Measurements from ENCODE around the gene ZNF232. TPM values are rescaled to one million over a fixed set of nuclear protein-coding genes. Genes with fewer than 3 reads are reported as not detected.

The ZNF232 gene
- total and polyA plus RNA-seq, 2 of the 13 experiments (the other 11 are each of a cell fraction or from before 2014, with no cell fraction given), result 7.8 to 28.7 TPM

DNA sequence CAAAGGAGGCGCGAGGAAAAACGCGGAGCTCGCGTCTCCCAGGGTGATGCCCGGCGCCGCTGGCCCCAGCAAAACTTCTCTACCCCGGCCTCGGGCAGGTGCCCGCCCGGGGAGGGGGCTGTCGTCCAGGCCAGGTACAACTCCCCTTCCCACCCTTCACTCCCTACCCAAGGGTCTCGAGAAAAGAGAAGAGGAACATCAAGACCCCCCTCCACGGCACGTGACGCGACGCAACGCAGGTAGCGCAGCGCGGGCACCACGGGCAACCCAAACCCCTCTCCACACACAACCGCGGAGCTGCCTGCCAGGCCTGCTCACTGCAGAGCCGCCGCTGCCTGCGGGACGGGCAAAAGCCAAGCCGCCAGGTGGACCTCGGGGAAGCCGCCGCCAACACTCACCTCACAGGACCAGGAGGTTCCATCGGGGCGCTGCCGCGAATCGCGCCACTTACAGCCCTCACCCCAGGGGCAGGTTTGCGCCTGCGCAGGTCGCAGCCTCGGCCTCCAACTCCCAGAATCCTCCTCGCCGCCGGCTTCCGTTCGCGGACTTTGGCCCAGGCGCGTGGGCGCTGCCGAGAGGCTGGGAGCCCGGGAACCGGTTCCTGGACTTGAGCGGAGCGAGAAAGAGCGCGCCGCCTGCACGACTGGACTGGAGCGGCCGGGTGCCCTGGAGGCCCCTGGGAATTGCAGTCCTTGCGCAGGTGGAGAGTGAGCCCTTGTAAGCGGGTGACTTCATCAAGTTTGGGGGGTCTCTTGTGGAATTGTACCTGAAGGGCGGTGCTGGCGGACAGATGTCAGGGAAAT lies at the start of gene ZNF232 (continued):
- TF ChIP-seq, protein P1, sequence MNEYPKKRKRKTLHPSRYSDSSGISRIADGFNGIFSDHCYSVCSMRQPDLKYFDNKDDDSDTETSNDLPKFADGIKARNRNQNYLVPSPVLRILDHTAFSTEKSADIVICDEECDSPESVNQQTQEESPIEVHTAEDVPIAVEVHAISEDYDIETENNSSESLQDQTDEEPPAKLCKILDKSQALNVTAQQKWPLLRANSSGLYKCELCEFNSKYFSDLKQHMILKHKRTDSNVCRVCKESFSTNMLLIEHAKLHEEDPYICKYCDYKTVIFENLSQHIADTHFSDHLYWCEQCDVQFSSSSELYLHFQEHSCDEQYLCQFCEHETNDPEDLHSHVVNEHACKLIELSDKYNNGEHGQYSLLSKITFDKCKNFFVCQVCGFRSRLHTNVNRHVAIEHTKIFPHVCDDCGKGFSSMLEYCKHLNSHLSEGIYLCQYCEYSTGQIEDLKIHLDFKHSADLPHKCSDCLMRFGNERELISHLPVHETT (CRISPR knock-in tag; conservative IDR thresholded peaks at IDR 0.05), result peak; percentile 86
- TF ChIP-seq, protein P2, sequence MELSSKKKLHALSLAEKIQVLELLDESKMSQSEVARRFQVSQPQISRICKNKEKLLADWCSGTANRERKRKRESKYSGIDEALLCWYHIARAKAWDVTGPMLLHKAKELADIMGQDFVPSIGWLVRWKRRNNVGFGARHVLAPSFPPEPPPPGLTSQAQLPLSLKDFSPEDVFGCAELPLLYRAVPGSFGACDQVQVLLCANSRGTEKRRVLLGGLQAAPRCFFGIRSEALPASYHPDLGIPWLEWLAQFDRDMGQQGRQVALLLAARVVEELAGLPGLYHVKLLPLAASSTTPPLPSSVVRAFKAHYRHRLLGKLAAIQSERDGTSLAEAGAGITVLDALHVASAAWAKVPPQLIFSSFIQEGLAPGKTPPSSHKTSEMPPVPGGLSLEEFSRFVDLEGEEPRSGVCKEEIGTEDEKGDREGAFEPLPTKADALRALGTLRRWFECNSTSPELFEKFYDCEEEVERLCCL (CRISPR knock-in tag; IDR thresholded peaks at IDR 0.05; ENCODE audit: borderline replicate concordance), result no peak
- TF ChIP-seq, protein P3, sequence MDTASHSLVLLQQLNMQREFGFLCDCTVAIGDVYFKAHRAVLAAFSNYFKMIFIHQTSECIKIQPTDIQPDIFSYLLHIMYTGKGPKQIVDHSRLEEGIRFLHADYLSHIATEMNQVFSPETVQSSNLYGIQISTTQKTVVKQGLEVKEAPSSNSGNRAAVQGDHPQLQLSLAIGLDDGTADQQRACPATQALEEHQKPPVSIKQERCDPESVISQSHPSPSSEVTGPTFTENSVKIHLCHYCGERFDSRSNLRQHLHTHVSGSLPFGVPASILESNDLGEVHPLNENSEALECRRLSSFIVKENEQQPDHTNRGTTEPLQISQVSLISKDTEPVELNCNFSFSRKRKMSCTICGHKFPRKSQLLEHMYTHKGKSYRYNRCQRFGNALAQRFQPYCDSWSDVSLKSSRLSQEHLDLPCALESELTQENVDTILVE (CRISPR knock-in tag; IDR thresholded peaks at IDR 0.05), result peak; percentile 76; the same call in 1 of the 2 replicates
- TF ChIP-seq, protein P4, sequence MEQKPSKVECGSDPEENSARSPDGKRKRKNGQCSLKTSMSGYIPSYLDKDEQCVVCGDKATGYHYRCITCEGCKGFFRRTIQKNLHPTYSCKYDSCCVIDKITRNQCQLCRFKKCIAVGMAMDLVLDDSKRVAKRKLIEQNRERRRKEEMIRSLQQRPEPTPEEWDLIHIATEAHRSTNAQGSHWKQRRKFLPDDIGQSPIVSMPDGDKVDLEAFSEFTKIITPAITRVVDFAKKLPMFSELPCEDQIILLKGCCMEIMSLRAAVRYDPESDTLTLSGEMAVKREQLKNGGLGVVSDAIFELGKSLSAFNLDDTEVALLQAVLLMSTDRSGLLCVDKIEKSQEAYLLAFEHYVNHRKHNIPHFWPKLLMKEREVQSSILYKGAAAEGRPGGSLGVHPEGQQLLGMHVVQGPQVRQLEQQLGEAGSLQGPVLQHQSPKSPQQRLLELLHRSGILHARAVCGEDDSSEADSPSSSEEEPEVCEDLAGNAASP (CRISPR knock-in tag; IDR thresholded peaks at IDR 0.05; ENCODE audit: borderline replicate concordance), result no peak
- TF ChIP-seq ZNF30 (CRISPR knock-in tag; IDR thresholded peaks at IDR 0.05), result no peak
- no peak; the same call in 1 of the 2 replicates for TF ChIP-seq ZFP1 (CRISPR knock-in tag; IDR thresholded peaks at IDR 0.05)
- TF ChIP-seq, protein P5, sequence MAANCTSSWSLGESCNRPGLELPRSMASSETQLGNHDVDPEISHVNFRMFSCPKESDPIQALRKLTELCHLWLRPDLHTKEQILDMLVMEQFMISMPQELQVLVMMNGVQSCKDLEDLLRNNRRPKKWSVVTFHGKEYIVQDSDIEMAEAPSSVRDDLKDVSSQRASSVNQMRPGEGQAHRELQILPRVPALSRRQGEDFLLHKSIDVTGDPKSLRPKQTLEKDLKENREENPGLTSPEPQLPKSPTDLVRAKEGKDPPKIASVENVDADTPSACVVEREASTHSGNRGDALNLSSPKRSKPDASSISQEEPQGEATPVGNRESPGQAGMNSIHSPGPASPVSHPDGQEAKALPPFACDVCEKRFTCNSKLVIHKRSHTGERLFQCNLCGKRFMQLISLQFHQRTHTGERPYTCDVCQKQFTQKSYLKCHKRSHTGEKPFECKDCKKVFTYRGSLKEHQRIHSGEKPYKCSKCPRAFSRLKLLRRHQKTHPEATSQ (CRISPR knock-in tag; IDR thresholded peaks at IDR 0.05; ENCODE audit: borderline replicate concordance), result no peak; the same call in 1 of the 2 replicates
- no peak for TF ChIP-seq ZNF10 (CRISPR knock-in tag; IDR thresholded peaks at IDR 0.05; ENCODE audit: borderline replicate concordance, low read depth)
- TF ChIP-seq SAFB2 (CRISPR knock-in tag; IDR thresholded peaks at IDR 0.05; ENCODE audit: borderline replicate concordance, low read depth), result peak; percentile 75; the same call in 1 of the 2 replicates
- TF ChIP-seq CAMTA2 (CRISPR knock-in tag; IDR thresholded peaks at IDR 0.05; ENCODE audit: borderline replicate concordance), result no peak
- 0 out of 2 replicates have a peak, but pooled peaks have one; percentile 37 for TF ChIP-seq FIP1L1 (IDR thresholded peaks at IDR 0.05; ENCODE audit: borderline replicate concordance, insufficient read depth, low read depth, low read length)
- TF ChIP-seq ZNF205 (CRISPR knock-in tag; IDR thresholded peaks at IDR 0.05), result no peak; the same call in 1 of the 2 replicates
- peak; percentile 49 for TF ChIP-seq NCOA2 (CRISPR knock-in tag; IDR thresholded peaks at IDR 0.05)
- peak; percentile 91 for TF ChIP-seq MYPOP (CRISPR knock-in tag; IDR thresholded peaks at IDR 0.05)
- TF ChIP-seq ZBTB20 (CRISPR knock-in tag; IDR thresholded peaks at IDR 0.05; ENCODE audit: borderline replicate concordance, low read depth), result peak; percentile 79; the same call in 1 of the 2 replicates
- TF ChIP-seq, protein P6, sequence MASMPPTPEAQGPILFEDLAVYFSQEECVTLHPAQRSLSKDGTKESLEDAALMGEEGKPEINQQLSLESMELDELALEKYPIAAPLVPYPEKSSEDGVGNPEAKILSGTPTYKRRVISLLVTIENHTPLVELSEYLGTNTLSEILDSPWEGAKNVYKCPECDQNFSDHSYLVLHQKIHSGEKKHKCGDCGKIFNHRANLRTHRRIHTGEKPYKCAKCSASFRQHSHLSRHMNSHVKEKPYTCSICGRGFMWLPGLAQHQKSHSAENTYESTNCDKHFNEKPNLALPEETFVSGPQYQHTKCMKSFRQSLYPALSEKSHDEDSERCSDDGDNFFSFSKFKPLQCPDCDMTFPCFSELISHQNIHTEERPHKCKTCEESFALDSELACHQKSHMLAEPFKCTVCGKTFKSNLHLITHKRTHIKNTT (CRISPR knock-in tag; IDR thresholded peaks at IDR 0.05), result no peak
